Measurements from ENCODE around the gene MPDU1. TPM values are rescaled to one million over a fixed set of nuclear protein-coding genes. Genes with fewer than 3 reads are reported as not detected.

The MPDU1 gene
- total RNA-seq, 1 experiment from 2014 or later, result 149 TPM

DNA sequence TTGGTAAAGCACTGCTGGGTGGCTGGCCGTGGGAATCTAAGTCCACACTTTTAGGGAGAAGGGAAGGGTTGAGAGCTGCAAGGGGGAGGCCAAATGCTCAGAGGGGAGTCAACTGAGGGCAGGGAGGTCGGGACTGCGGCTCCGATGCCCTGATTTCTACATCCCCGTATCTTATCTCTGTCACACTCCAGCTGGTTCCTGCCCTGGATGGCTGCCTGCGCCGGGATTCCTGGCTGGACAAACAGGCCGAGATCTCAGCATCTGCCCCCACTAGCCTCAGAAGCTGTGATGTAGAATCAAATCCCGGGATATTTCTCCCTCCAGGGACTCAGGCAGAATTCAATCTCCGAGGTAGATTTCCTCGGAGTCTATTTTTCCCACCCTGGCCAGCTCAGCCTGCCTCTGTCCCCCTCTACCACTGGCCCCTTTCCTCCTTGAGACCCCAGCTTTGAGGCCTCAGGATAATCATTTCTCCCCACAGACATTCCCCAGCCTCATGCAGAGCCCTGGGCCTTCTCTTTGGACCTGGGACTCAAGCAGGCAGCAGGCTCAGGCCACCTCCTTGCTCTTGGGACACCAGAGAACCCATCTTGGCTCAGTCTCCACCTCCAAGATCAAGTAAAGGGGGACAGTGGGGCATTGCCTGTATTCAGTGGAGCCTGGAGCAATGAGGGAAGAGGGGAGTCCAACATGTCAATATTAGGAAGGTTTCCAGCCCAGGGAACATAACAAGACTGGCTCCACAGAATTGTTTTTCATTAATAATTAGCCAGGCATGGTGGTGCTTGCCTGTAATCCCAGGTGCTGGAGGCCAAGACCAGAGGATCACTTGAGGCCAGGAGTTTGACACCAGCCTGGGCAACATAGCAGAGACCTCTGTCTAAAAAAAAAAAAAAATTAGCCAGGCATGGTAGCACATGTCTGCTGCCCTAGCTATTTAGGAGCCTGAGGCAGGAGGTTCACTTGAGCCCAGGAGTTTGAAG lies 48.0 kb downstream of the MPDU1 start:
- CTCF ChIA-PET, result interaction anchor here (1.0 kb wide), 1 partner anchor 56 kb away, joined by 5 read pairs; the partner anchor contains the start of gene WRAP53
- intact Hi-C loops (cut with micrococcal nuclease; ENCODE audit: unreplicated experiment), result no loop called here
- POLR2A ChIA-PET (ENCODE audit: low non-redundant PET), result interaction anchor here (0.5 kb wide), 1 partner anchor 14 kb away, joined by 3 read pairs; no protein-coding TSS in a partner anchor

DNA sequence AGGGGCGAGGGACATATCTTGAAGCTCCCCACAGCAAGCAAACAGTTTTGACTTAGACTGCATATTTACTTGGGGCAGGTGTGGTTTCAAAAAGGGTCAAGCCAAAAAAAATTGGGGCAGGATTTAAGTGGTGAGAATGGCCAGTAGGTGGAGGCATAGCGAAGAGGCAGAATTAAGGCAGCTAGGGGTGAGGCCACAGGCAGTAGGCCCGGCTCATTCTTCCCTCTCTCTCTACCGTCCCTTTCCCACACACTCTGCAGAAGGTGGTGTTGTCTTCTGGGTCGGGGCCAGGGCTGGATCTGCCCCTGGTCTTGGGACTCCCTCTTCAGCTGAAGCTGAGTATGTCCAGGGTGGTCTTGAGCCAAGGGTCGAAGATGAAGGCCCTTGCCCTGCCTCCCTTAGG lies 48.8 kb downstream of the MPDU1 start:
- no peak overlapping the region for H3K27ac ChIP-seq (ENCODE audit: low read depth, low read length, poor library complexity, severe bottlenecking)
- H3K9me3 ChIP-seq (ENCODE audit: low read depth, low read length, poor library complexity, severe bottlenecking), result no peaks in the 10 kb centered on the region
- intact Hi-C loops (cut with micrococcal nuclease; ENCODE audit: unreplicated experiment), result no loop called here
- no peaks in the 10 kb centered on the region for H3K36me3 ChIP-seq (ENCODE audit: insufficient read depth, low read length, poor library complexity, severe bottlenecking)
- TF ChIP-seq, protein P1, sequence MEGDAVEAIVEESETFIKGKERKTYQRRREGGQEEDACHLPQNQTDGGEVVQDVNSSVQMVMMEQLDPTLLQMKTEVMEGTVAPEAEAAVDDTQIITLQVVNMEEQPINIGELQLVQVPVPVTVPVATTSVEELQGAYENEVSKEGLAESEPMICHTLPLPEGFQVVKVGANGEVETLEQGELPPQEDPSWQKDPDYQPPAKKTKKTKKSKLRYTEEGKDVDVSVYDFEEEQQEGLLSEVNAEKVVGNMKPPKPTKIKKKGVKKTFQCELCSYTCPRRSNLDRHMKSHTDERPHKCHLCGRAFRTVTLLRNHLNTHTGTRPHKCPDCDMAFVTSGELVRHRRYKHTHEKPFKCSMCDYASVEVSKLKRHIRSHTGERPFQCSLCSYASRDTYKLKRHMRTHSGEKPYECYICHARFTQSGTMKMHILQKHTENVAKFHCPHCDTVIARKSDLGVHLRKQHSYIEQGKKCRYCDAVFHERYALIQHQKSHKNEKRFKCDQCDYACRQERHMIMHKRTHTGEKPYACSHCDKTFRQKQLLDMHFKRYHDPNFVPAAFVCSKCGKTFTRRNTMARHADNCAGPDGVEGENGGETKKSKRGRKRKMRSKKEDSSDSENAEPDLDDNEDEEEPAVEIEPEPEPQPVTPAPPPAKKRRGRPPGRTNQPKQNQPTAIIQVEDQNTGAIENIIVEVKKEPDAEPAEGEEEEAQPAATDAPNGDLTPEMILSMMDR (conservative IDR thresholded peaks at IDR 0.05; ENCODE audit: low read depth, low read length), result peak; percentile 59
- TF ChIP-seq EZH2 (IDR thresholded peaks at IDR 0.05; ENCODE audit: borderline replicate concordance, low read depth, low read length, poor library complexity, severe bottlenecking), result no peak
- no peaks in the 10 kb centered on the region for H3K4me1 ChIP-seq (ENCODE audit: insufficient read depth, low read length, poor library complexity, severe bottlenecking)
- DNase-seq (ENCODE audit: low spot score), result peak; percentile 58
- POLR2A ChIA-PET (ENCODE audit: low non-redundant PET), result no interaction called here
- H3K4me3 ChIP-seq (ENCODE audit: low read depth, low read length, poor library complexity, severe bottlenecking), result no peak overlapping the region
- no peaks in the 10 kb centered on the region for H3K27me3 ChIP-seq (replicated peaks; ENCODE audit: insufficient read depth, low read depth, low read length, poor library complexity)
- CTCF ChIA-PET, result interaction anchor here (0.6 to 1.0 kb wide), 3 partner anchors 54 to 84 kb away, joined by 3 to 5 read pairs (median 3); partner anchors contain the start of genes TP53 and WRAP53
- no TSS peak for BruUV-seq (replicated peaks)

More for the DNA sequence above, 48.0 kb downstream of the MPDU1 start:
- Histone ChIP-seq H3K4me3 (ENCODE audit: low read depth, low read length, poor library complexity, severe bottlenecking) (no peak overlapping the region), H3K4me1 (ENCODE audit: insufficient read depth, low read length, poor library complexity, severe bottlenecking) (no peaks in the 10 kb centered on the region), H3K9me3 (ENCODE audit: low read depth, low read length, poor library complexity, severe bottlenecking) (no peaks in the 10 kb centered on the region), H3K27ac (ENCODE audit: low read depth, low read length, poor library complexity, severe bottlenecking) (no peak overlapping the region), H3K27me3 (replicated peaks; ENCODE audit: insufficient read depth, low read depth, low read length, poor library complexity) (no peaks in the 10 kb centered on the region), H3K36me3 (ENCODE audit: insufficient read depth, low read length, poor library complexity, severe bottlenecking) (no peaks in the 10 kb centered on the region)
- DNase-seq (ENCODE audit: low spot score), result no peak
- TF ChIP-seq, protein P1 (conservative IDR thresholded peaks at IDR 0.05; ENCODE audit: low read depth, low read length), result no peak
- TF ChIP-seq EZH2 (IDR thresholded peaks at IDR 0.05; ENCODE audit: borderline replicate concordance, low read depth, low read length, poor library complexity, severe bottlenecking), result no peak
- BruUV-seq (replicated peaks), result no TSS peak

DNA sequence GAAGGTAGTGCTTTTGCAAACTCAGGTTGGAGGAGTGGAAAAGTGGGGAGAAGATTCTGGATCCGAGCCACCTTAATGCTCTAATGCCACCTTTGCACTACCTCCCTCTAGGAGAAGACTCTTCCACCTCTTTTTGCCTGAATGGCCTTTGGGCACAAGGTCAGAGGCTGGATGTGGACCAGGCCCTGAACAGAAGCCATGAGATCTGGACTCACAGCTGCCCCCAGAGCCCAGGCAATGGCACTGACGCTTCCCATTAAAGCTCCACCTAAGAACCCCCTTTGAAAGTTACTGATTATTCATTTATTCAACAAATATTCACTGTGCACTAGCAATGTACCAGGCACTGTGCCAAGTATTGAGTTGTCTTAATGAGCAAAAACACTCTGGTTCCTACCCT lies 49.4 kb downstream of the MPDU1 start:
- peak; percentile 36 for DNase-seq (ENCODE audit: low spot score)
- no peaks in the 10 kb centered on the region for H3K4me1 ChIP-seq (ENCODE audit: insufficient read depth, low read length, poor library complexity, severe bottlenecking)
- ChIA-PET POLR2A (ENCODE audit: low non-redundant PET) (no interaction called here), CTCF (interaction anchor here (0.6 to 1.0 kb wide), 3 partner anchors 54 to 83 kb away, joined by 3 to 5 read pairs (median 3); partner anchors contain the start of genes TP53 and WRAP53)
- H3K9me3 ChIP-seq (ENCODE audit: low read depth, low read length, poor library complexity, severe bottlenecking), result no peaks in the 10 kb centered on the region
- no peak overlapping the region for H3K4me3 ChIP-seq (ENCODE audit: low read depth, low read length, poor library complexity, severe bottlenecking)
- no peaks in the 10 kb centered on the region for H3K36me3 ChIP-seq (ENCODE audit: insufficient read depth, low read length, poor library complexity, severe bottlenecking)
- intact Hi-C loops (cut with micrococcal nuclease; ENCODE audit: unreplicated experiment), result no loop called here
- H3K27ac ChIP-seq (ENCODE audit: low read depth, low read length, poor library complexity, severe bottlenecking), result no peak overlapping the region
- TF ChIP-seq, protein P1 (conservative IDR thresholded peaks at IDR 0.05; ENCODE audit: low read depth, low read length), result 0 out of 2 replicates have a peak, but pooled peaks have one; percentile 12
- no peak for TF ChIP-seq EZH2 (IDR thresholded peaks at IDR 0.05; ENCODE audit: borderline replicate concordance, low read depth, low read length, poor library complexity, severe bottlenecking)
- no TSS peak for BruUV-seq (replicated peaks)
- no peaks in the 10 kb centered on the region for H3K27me3 ChIP-seq (replicated peaks; ENCODE audit: insufficient read depth, low read depth, low read length, poor library complexity)
